Panc1 (cell line): ENCODE results near the gene THRAP3. TPM values are rescaled to one million over a fixed set of nuclear protein-coding genes. Genes with fewer than 3 reads are reported as not detected.

Experiments
- ATAC-seq: fragments of 200-7000 bp; cut with Tn5 transposase; 2 replicates; pipeline ENCODE4 v1.9.1; 2020; ENCODE audit warnings: mild to moderate bottlenecking, moderate library complexity
- BruUV-seq: library from RNA; stranded (reverse); fragments of 400-500 nt; replicated peaks from 2 replicates; lab custom pipeline; 2021; lab: Mats Ljungman, UMichigan
- CTCF ChIA-PET: fragments of 300-600 bp; sonication (Branson Sonifier 250); formaldehyde crosslinking; loops from one replicate; lab custom pipeline; 2022; ENCODE audit warnings: antibody characterized with exemption; lab: Charles Lee
- POLR2A ChIA-PET: fragments of 300-600 bp; sonication (Branson Sonifier 250); formaldehyde crosslinking; loops from one replicate; lab custom pipeline; 2022; ENCODE audit warnings: antibody characterized with exemption; lab: Charles Lee
- DNase-seq: peaks from one replicate; pipeline ENCODE4 v3.0.0-alpha.2; 2010; ENCODE audit warnings: low read depth, low spot score
- H3K27ac ChIP-seq: 2 replicates; pipeline ENCODE4 v1.5.1; 2011; ENCODE audit warnings: mild to moderate bottlenecking, low read length, inconsistent platforms
- H3K27me3 ChIP-seq: fragments of 200-500 bp; sonication (Bioruptor generic); 2 replicates; pipeline ENCODE4 v1.6.0; 2014; ENCODE audit warnings: low read length, inconsistent platforms; ENCODE audit not compliant: control insufficient read depth, insufficient read depth
- H3K36me3 ChIP-seq: fragments of 200-500 bp; sonication (Bioruptor generic); 2 replicates; pipeline ENCODE4 v1.5.1; 2014; ENCODE audit warnings: inconsistent platforms, mild to moderate bottlenecking, low read length, moderate library complexity; ENCODE audit not compliant: control insufficient read depth, insufficient read depth
- H3K4me1 ChIP-seq: 2 replicates; pipeline ENCODE4 v1.5.1; 2011; ENCODE audit warnings: inconsistent platforms, mild to moderate bottlenecking, low read length, moderate library complexity; ENCODE audit not compliant: control insufficient read depth, insufficient read depth
- H3K4me3 ChIP-seq, 2 experiments: 2 replicates each; pipeline ENCODE4 v1.5.1; 2011 to 2012; ENCODE audit warnings: low read depth in 2 of 2, low read length in 2 of 2, mild to moderate bottlenecking in 2 of 2, inconsistent platforms in 1 of 2, moderate library complexity in 1 of 2
- H3K9me3 ChIP-seq: fragments of 200-500 bp; sonication (Bioruptor generic); 2 replicates; pipeline ENCODE4 v1.5.1; 2014; ENCODE audit warnings: low read depth, mild to moderate bottlenecking, inconsistent platforms, low read length, moderate library complexity; ENCODE audit not compliant: control insufficient read depth, insufficient read depth
- POLR2AphosphoS5 ChIP-seq: IDR thresholded peaks from 2 replicates; pipeline ENCODE4 v1.6.1; 2012; ENCODE audit warnings: mild to moderate bottlenecking, low read depth, low read length, moderate library complexity
- SIN3A ChIP-seq: IDR thresholded peaks from 2 replicates; pipeline ENCODE4 v1.6.1; 2012; ENCODE audit warnings: low read depth, mild to moderate bottlenecking, low read length, moderate library complexity, borderline replicate concordance; ENCODE audit not compliant: insufficient read depth
- TCF7L2 ChIP-seq: IDR thresholded peaks from 2 replicates; pipeline ENCODE4 v1.6.1; 2011; ENCODE audit warnings: mild to moderate bottlenecking, low read depth, low read length, inconsistent platforms
- in situ Hi-C: cut with HindIII; loops from 2 replicates; pipeline ENCODE4 v1.10.0; 2016; ENCODE audit warnings: low sequenced_read_pairs, low pct_unique_long_range_greater_than_20kb
- intact Hi-C: fragments of 100-400 bp; cut with micrococcal nuclease; formaldehyde crosslinking; loops from one replicate; pipeline ENCODE4 v1.10.0; 2022; ENCODE audit not compliant: unreplicated experiment
- total RNA-seq: library from RNA; stranded (reverse); gene quantifications from one replicate; pipeline ENCODE4 v1.2.1, GENCODE V29; 2021; ENCODE audit not compliant: unreplicated experiment
- TF ChIP-seq, protein P1 (sequence below): fragments of 450-650 bp; IDR thresholded peaks from 2 replicates; pipeline ENCODE4 v1.5.1; 2017; ENCODE audit warnings: mild to moderate bottlenecking
- TF ChIP-seq, protein P2 (sequence below), 2 experiments: IDR thresholded peaks; 2 replicates each; pipeline ENCODE4 v1.6.1; 2011 to 2012; ENCODE audit warnings: low read depth in 2 of 2, control low read depth in 1 of 2, low read length in 1 of 2, mild to moderate bottlenecking in 1 of 2, moderate library complexity in 1 of 2; ENCODE audit not compliant: insufficient read depth in 1 of 2

The THRAP3 gene
- total RNA-seq, 1 experiment from 2014 or later: 114 TPM

DNA sequence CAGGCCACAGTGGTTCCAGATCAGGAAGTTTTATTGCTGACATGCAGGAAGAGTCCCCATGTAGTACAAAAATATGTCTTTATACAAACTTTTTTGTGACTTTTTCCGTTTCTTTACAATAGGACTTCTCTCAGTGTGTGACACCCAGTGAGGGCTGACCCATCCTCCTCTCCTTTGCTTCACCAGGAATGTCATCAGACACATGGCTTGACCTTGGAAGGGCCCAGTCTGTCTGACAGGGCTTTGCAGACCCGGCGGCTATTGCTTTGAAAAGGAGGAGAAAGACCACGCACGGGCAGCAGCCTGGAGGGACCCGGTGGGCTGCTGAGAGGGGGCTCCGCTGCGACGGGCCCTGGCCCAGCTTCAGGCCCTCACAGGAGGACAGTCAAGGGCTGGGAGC is 115.4 kb downstream of the THRAP3 start:
- CTCF ChIA-PET: interaction anchor here (0.5 kb wide), 1 partner anchor 57 kb away, joined by 3 read pairs; no protein-coding TSS in a partner anchor
- intact Hi-C loops (no loop called here), in situ Hi-C loops (no loop called here)
- H3K27ac ChIP-seq: no peak overlapping the region
- no peaks in the 10 kb centered on the region for H3K27me3 ChIP-seq
- no peak for DNase-seq
- no peak for ATAC-seq
- BruUV-seq: TSS peak; percentile 78
- peaks cover 5% of the 10 kb centered on the region; the same call in 1 of the 2 replicates for H3K4me1 ChIP-seq
- no peaks in the 10 kb centered on the region for H3K36me3 ChIP-seq
- TF ChIP-seq, protein P1, sequence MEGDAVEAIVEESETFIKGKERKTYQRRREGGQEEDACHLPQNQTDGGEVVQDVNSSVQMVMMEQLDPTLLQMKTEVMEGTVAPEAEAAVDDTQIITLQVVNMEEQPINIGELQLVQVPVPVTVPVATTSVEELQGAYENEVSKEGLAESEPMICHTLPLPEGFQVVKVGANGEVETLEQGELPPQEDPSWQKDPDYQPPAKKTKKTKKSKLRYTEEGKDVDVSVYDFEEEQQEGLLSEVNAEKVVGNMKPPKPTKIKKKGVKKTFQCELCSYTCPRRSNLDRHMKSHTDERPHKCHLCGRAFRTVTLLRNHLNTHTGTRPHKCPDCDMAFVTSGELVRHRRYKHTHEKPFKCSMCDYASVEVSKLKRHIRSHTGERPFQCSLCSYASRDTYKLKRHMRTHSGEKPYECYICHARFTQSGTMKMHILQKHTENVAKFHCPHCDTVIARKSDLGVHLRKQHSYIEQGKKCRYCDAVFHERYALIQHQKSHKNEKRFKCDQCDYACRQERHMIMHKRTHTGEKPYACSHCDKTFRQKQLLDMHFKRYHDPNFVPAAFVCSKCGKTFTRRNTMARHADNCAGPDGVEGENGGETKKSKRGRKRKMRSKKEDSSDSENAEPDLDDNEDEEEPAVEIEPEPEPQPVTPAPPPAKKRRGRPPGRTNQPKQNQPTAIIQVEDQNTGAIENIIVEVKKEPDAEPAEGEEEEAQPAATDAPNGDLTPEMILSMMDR: no peak
- TF ChIP-seq SIN3A (no peak), POLR2AphosphoS5 (no peak), TCF7L2 (no peak)
- TF ChIP-seq, protein P2, sequence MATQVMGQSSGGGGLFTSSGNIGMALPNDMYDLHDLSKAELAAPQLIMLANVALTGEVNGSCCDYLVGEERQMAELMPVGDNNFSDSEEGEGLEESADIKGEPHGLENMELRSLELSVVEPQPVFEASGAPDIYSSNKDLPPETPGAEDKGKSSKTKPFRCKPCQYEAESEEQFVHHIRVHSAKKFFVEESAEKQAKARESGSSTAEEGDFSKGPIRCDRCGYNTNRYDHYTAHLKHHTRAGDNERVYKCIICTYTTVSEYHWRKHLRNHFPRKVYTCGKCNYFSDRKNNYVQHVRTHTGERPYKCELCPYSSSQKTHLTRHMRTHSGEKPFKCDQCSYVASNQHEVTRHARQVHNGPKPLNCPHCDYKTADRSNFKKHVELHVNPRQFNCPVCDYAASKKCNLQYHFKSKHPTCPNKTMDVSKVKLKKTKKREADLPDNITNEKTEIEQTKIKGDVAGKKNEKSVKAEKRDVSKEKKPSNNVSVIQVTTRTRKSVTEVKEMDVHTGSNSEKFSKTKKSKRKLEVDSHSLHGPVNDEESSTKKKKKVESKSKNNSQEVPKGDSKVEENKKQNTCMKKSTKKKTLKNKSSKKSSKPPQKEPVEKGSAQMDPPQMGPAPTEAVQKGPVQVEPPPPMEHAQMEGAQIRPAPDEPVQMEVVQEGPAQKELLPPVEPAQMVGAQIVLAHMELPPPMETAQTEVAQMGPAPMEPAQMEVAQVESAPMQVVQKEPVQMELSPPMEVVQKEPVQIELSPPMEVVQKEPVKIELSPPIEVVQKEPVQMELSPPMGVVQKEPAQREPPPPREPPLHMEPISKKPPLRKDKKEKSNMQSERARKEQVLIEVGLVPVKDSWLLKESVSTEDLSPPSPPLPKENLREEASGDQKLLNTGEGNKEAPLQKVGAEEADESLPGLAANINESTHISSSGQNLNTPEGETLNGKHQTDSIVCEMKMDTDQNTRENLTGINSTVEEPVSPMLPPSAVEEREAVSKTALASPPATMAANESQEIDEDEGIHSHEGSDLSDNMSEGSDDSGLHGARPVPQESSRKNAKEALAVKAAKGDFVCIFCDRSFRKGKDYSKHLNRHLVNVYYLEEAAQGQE (IDR thresholded peaks at IDR 0.05; ENCODE audit: insufficient read depth in 1 of 2, low read depth in 2 of 2, low read length in 1 of 2): no peak
- H3K9me3 ChIP-seq: no peaks in the 10 kb centered on the region
- POLR2A ChIA-PET: no interaction called here
- H3K4me3 ChIP-seq: no peak overlapping the region

DNA sequence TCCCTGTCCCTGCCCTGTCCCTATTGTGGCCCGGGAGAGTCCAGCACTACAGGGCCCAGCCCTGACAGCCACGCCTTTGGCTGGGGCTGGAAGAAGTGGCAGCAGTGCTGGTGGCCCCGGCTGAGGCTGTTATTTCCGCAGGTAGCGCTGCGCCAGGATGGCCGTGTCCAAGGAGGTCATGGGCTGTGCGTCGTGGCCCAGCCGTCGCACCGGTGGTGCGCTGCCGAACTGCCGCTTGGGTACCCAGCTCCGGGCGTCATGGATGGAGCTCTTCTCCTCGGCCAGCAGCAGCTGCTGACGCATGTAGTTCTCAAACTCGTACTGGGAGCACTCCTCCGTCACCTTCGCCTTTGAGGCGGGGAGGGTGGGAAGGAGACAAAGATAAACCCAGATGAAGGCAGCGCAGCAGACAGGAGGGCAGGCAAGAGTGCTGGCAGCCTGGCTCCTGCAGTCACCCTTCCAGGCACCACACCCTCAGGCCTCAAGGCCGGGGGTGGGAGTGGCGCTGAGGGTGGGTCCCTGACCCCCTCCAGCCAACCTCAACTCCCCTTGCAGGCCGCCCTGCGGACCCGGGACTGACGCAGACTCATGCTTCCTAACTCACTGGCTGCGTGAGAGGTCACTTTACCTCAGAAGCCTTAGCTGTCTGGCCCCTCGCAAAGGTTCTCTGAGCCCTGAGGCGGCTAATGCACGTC is 117.5 kb downstream of the THRAP3 start:
- H3K27ac ChIP-seq: no peak overlapping the region
- CTCF ChIA-PET: interaction anchor here (0.7 to 1.6 kb wide), 4 partner anchors 8 to 245 kb away, joined by 3 to 9 read pairs (median 4); no protein-coding TSS in a partner anchor
- H3K4me1 ChIP-seq: peaks cover 5% of the 10 kb centered on the region; the same call in 1 of the 2 replicates
- intact Hi-C loops (loop anchor here (2.0 kb wide), 1 partner anchor 79 kb away; no protein-coding TSS in a partner anchor), in situ Hi-C loops (no loop called here)
- BruUV-seq: no TSS peak
- TF ChIP-seq SIN3A: no peak
- DNase-seq (no peak), ATAC-seq (no peak)
- H3K9me3 ChIP-seq: no peaks in the 10 kb centered on the region
- POLR2A ChIA-PET: no interaction called here
- H3K4me3 ChIP-seq: no peak overlapping the region
- no peaks in the 10 kb centered on the region for H3K27me3 ChIP-seq
- no peaks in the 10 kb centered on the region for H3K36me3 ChIP-seq
